GM10266 (cell line): ENCODE measurements around the gene PSMB10.

ENCODE experiments used
- DNase-seq: peaks from one replicate; pipeline ENCODE4 v3.0.0; 2012; ENCODE audit errors: extremely low spot score
- TF ChIP-seq, protein P1 (sequence below): IDR thresholded peaks from 2 replicates; pipeline ENCODE4 v1.5.1; 2012; ENCODE audit warnings: mild to moderate bottlenecking, low read depth; ENCODE audit not compliant: control insufficient read depth, insufficient read depth; ENCODE audit errors: missing control alignments

Gene PSMB10

DNA sequence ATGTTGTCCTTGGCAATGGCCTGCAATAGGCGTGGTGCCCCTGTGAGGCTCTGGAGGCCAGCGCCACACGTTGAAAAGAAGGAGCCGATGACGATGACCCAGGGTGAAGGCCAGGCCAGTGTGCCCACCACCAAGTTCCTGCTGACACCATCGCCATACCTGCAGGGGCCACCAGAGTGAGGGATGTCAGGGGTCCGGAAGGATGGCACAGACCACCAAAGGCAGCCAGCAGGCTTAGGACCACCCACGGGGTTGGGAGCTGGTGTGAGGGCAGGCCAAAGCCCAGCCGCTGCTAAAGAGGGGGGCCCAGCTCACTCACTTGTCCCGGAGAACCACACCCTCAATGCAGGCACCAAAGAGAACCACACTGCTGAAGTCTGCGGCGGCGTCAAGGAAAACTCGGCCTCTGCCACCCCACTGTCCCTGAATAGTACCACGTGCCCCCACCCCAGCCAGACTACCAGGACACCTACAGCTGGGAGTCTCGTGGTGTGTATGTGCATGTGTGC, 13.7 kb upstream of the PSMB10 start:
- DNase-seq: no peak
- TF ChIP-seq, protein P1, sequence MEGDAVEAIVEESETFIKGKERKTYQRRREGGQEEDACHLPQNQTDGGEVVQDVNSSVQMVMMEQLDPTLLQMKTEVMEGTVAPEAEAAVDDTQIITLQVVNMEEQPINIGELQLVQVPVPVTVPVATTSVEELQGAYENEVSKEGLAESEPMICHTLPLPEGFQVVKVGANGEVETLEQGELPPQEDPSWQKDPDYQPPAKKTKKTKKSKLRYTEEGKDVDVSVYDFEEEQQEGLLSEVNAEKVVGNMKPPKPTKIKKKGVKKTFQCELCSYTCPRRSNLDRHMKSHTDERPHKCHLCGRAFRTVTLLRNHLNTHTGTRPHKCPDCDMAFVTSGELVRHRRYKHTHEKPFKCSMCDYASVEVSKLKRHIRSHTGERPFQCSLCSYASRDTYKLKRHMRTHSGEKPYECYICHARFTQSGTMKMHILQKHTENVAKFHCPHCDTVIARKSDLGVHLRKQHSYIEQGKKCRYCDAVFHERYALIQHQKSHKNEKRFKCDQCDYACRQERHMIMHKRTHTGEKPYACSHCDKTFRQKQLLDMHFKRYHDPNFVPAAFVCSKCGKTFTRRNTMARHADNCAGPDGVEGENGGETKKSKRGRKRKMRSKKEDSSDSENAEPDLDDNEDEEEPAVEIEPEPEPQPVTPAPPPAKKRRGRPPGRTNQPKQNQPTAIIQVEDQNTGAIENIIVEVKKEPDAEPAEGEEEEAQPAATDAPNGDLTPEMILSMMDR: no peak

GRCh38 chr16:67949645-67950044, 13.0 kb upstream of the PSMB10 start:
- no peak for DNase-seq

DNA sequence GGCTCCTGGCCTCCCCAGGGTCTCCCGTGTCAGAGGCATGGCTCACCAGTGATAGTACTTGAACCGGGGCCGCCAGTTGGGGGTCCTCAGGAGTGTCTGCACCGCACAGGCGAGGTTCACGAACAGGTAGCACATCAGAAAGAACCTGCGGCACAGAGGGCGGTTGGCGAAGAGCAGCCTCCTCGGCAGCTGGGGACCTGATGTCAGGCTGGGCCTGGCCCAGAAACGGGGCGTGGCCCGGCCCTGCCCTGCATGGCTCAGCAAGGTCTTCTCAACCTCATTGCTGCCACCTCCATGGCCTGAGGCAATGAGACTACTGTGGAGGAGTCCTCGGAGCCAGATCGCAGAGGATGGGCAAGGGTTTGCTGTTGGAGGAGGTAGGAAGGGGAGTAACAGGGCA, 11.4 kb upstream of the PSMB10 start:
- TF ChIP-seq, protein P1: no peak
- no peak for DNase-seq

More at GRCh38 chr16:67949645-67950044, 13.0 kb upstream of the PSMB10 start:
- TF ChIP-seq, protein P1: no peak

DNA sequence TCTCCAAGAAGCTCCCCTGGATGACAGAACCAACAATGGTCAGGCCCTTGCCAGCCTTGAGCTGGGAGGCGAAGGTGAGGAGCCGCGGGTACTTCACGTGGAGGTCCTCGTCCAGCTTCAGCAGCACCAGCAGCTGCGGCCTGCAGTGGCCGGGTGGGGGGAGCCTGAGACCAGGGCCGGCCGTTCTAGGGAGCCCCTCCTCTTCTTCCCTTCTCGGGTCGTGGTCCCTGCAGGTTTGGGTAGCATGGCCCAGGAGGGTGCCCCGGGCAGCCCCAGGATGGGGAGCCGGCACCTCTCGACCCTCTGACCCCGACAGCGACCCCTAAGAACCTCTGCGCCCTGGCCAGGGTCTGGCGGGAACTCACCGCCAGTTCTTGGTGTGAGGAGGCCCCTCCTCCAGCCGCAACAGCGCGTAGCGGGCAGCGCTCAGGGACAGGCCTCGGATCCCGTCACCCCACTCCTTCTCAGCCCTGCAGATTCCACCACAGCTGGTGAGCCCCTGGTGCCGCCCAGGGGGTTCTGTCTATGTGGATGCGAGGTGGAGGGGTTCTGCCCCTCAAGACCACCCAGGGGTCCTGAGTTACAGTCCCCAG, 10.4 kb upstream of the PSMB10 start:
- TF ChIP-seq, protein P1: no peak
- DNase-seq: no peak

DNA sequence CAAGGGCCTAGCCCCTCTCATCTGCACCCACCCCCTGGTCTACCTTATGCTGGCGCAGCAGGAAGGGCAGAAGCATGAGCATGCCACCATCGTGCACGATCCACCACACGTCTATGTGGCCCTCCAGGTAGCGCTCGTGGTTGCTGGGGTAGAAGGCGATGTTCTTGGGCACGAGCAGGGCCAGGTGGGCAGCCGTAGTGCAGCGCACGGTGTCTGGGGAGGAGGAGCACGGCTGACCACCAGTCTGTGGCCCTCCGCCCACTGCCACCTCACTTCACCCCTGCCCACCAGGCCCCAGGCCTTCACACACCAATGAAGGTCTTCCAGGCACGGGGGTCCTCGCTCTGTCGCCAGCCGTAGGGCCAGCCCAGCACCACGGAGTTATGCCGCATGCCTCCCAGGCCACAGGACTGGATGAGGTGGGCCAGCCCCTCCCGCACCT, 9.5 kb upstream of the PSMB10 start:
- TF ChIP-seq, protein P1: no peak
- DNase-seq: no peak

DNA sequence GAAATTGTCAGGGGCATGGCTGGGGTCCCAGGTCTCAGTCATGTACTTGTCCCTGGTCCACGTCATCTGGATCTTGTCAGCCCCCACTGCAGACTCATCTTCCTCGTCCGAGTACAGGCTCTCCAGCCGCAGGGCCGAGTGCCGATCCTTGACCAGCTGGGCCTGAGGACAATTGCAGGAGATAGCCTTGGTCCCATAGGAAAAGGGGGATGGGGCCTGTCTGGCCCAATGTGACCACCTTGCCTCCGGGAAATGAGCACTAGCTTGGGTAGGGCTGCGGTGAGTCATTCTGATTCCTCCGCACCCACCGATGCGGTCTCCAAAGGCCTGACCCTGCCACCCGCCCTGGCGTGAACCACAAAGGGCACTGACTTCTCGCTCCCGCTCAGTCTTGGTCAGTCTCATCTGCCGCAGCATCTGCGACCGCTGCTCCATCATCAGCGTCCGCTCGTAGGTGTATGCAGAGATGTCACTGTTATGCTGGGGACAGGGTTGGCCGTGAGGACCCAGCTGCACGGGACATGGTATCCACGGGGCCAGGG, 8.8 kb upstream of the PSMB10 start:
- DNase-seq: no peak
- TF ChIP-seq, protein P1: no peak

DNA sequence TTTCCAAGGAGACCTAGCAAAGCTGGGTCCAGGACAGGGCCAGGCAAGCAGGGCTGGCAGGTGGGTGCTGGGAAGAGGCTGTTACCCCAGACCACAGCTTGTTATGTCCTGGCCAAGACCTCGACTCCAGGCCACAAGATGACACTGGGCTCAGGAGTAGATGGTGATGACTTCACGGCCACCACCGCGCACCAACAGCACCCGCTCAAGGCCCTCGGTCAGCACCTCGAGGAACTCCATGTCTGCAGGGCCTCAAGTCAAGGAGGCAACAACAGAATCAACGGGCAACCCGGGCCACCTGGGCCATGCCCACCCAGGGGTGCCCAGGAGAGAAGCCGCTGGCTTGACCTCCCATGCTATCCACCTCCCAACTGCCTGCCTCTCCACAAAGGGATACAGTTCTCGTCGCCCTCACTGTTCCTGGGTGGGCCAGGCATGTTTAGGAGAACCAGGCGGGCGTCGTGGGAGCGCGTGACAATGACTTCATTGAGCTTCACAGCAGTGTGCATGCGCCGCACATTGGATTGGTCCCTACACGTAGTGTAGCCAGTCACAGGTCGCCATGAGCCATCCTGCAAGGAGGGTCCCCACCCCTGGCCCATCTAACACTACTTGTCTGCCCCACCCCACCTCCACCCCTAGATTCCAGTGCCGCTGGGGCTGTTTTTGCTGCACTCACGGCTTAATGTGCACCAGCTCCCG, 8.2 kb upstream of the PSMB10 start:
- TF ChIP-seq, protein P1: no peak
- no peak for DNase-seq
